GM12801 (cell line): Measurements from ENCODE around the gene DBN1.

ENCODE experiments used
- CTCF ChIP-seq: IDR thresholded peaks from one replicate; pipeline ENCODE4 v1.5.1; 2011; ENCODE audit warnings: control low read depth; ENCODE audit not compliant: insufficient read length; ENCODE audit errors: extremely low read depth

The DBN1 gene

GRCh38 chr5:177447066-177447610 lies 26.3 kb downstream of the DBN1 start:
- no peak for TF ChIP-seq CTCF

- TF ChIP-seq CTCF, result no peak
Measured at GRCh38 chr5:177446200-177447065, 27.0 kb downstream of the DBN1 start, which contains the start of gene PRR7. PRR7 (plus strand) TSS chr5:177446814; CDS start chr5:177455068, 8,254 bp downstream.

GRCh38 chr5:177445917-177446199 lies 27.6 kb downstream of the DBN1 start:
- no peak for TF ChIP-seq CTCF

GRCh38 chr5:177445052-177445916 lies 28.1 kb downstream of the DBN1 start:
- TF ChIP-seq CTCF, result no peak

GRCh38 chr5:177444106-177445051 lies 29.1 kb downstream of the DBN1 start:
- no peak for TF ChIP-seq CTCF

GRCh38 chr5:177443144-177443983 lies 30.1 kb downstream of the DBN1 start:
- no peak for TF ChIP-seq CTCF
